AG10803 (cell line): ENCODE measurements around the gene MCTP2.

Experiments
- DNase-seq: peaks from one replicate; pipeline ENCODE4 v3.0.0; 2010; ENCODE audit warnings: low read depth
- H3K4me3 ChIP-seq: 2 replicates; pipeline ENCODE4 v1.5.1; 2011; ENCODE audit warnings: mild to moderate bottlenecking, low read length, control low read depth
- TF ChIP-seq, protein P1 (sequence below): conservative IDR thresholded peaks from 2 replicates; pipeline ENCODE4 v1.5.1; 2011; ENCODE audit warnings: mild to moderate bottlenecking, low read length, control low read depth, inconsistent platforms

The MCTP2 gene

DNA sequence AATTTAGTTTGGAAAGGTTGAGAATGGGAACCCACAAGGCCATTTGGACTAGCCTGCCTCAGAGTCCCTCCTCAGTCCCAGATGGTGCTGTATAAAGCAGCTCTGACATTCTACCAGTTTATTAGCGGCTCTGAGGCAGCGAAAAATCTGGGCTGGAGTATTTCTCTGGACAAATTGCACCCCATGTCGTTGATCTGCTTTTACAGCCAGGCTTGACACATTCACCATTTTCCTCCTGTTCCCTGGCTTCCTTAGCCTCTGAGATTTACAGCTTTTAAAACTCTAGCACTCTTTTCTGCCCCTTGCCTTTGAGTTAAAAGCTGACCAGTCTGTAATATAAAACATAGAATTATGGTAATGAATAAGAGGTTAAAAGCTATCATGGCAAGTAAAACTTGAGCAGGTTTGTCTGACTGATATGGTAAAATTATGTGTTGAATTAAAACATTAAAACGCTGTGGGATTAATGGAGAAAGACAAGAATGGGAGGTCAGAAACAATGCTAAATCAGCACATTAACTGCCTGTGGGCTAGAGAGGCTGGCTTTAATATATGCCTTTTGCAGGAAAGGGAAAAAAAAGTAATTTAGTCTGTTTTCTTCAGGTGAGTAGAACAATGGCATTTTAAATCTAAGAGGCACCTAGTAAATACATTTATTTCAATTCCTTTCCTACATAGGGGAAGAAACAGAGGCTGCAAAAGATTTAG, 131.2 kb downstream of the MCTP2 start:
- no peak overlapping the region for H3K4me3 ChIP-seq
- TF ChIP-seq, protein P1, sequence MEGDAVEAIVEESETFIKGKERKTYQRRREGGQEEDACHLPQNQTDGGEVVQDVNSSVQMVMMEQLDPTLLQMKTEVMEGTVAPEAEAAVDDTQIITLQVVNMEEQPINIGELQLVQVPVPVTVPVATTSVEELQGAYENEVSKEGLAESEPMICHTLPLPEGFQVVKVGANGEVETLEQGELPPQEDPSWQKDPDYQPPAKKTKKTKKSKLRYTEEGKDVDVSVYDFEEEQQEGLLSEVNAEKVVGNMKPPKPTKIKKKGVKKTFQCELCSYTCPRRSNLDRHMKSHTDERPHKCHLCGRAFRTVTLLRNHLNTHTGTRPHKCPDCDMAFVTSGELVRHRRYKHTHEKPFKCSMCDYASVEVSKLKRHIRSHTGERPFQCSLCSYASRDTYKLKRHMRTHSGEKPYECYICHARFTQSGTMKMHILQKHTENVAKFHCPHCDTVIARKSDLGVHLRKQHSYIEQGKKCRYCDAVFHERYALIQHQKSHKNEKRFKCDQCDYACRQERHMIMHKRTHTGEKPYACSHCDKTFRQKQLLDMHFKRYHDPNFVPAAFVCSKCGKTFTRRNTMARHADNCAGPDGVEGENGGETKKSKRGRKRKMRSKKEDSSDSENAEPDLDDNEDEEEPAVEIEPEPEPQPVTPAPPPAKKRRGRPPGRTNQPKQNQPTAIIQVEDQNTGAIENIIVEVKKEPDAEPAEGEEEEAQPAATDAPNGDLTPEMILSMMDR = no peak
- no peak for DNase-seq

DNA sequence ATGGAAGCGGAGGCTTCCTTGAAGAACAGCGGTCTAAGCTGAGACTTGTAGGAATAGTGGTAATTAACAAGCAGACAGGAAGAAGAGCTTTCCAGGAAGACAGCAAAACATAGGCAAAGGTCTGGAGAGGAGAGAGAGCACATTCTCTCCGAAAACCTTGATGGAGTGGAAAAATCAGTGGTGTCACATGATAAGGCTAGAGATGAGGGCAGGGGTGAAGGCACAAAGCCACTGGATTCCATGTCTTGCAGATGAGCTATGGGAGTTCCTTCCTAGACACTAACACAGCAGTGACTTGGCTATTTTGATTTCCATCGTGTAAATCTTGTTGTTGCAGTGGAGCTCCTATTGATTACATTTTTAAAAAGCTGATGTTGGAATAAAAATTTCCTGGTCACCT, 132.0 kb downstream of the MCTP2 start:
- no peak overlapping the region for H3K4me3 ChIP-seq
- DNase-seq = no peak
- TF ChIP-seq, protein P1 = no peak

DNA sequence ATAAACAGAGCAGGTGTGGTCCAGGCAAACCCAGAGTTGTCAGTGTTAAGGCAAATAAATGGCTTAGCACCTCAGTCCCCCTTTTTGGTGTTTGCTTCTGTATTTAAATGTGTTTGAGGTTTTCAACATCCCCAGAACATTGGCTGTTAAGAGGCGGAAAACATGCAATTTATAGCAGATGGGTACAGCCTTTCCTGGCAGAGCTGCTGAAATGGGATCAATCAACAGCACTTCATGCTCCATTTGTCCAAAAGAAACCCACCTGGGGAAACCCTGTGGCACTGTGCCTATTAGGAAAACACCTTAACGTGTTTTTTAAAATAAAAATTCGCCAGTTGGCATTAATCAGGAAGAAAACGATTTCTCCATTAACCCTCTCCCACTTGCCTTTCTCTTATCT, 135.4 kb downstream of the MCTP2 start:
- TF ChIP-seq, protein P1 = no peak
- no peak overlapping the region for H3K4me3 ChIP-seq
- no peak for DNase-seq

DNA sequence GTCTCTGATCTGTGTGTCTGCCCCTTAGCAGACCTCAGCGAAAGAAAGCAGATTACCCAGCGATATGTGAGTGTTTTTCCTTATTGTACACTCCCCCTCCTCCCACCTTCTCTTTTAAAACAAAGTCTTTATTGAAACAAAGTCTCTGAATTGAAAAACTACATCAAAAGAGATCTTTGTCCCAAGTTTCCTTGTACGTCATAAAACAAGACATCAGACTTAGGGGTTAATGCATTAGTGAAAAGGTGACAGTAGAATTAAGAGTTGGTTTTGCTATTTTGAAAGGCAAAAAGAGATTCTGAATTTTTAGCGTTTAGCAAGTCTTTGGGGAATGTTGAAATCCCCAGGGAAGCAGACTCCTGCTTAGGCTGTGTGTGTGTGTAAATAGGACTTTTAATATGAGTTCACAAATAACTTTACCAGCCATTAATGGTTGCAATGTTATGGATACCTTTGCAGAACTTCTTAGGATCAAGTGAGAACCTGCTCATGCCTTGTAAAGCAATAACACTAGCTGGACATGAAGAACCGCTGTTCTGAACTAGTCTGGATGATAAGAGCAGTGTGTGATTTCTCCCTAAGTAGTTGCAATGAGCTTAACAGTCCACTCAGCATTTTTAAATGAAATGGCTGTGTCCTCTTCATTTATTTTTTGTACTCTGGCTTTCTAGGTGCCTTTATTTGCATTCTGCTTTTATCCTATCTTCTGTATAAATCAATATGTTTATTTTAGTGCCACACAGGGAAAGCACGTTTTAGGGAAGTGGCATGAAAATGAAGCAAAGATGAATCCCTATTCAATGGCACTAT, 136.6 kb downstream of the MCTP2 start:
- no peak for DNase-seq
- TF ChIP-seq, protein P1 = no peak
- H3K4me3 ChIP-seq = no peak overlapping the region

DNA sequence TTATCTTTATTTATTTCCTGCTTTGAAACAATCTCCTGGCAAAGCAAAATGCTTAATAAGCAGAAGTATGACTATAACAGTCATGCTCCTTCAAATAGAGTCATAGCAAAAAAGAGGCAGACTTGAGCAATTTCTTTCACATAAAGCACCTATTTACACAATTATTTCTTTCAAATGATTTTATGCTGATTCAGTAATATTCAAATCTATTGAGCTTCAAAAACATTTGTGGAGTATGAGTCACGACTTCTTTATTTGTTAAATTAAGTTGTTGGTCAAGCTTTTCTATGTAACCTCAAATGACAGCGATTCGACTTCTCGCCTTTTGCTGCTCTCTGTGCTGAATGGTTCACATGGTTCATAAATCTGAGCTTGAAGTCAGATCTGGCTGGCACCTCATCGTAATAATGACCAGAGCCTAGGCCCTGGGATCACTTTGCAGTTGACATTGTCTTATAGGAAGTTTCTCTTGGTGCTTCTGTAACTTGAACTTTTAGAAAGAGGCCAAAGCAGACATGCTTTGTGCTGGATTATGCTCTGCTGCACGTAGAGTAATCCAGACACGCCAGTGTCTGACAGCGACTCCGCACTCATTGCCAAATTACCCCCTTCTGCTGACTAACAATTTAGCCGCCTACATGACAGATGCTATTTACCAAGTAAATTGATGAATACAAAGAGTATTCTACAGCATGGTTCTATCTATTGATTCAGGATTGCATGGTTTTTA, 139.0 kb downstream of the MCTP2 start:
- no peak for DNase-seq
- TF ChIP-seq, protein P1 = no peak
- no peak overlapping the region for H3K4me3 ChIP-seq

DNA sequence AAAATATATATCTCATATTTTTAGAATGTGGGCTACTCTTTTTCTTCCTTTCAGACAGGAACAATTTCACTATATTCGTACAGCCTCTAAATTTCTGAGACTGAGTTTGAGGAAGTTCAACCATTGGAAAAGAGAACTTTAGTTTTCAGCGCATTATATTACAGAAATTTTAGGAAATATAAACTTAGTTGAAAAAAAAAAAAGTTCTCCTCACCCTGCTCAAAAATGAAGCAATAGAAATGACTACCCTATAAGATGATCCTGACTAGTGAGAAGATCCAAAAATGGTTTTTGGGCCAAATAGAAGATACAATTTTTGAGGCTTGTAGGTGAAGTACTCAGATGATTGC, 139.6 kb downstream of the MCTP2 start:
- no peak overlapping the region for H3K4me3 ChIP-seq
- DNase-seq = no peak
- TF ChIP-seq, protein P1 = no peak
